AG09309 (cell line): ENCODE measurements around the gene ACSF2.
A peak's percentile ranks its signal among the peaks of the same experiment; 100 is the strongest.

Source experiments
- DNase-seq: peaks from one replicate; pipeline ENCODE4 v3.0.0-alpha.2; 2010; ENCODE audit warnings: low read depth
- H3K4me3 ChIP-seq: 2 replicates; pipeline ENCODE4 v1.5.1; 2011; ENCODE audit warnings: mild to moderate bottlenecking, low read depth, low read length, moderate library complexity; ENCODE audit not compliant: control insufficient read depth
- TF ChIP-seq, protein P1 (sequence below): IDR thresholded peaks from 2 replicates; pipeline ENCODE4 v1.5.1; 2011; ENCODE audit warnings: mild to moderate bottlenecking, low read depth, low read length, inconsistent platforms; ENCODE audit not compliant: insufficient read depth, control insufficient read depth; ENCODE audit errors: missing control alignments

ACSF2 gene

DNA sequence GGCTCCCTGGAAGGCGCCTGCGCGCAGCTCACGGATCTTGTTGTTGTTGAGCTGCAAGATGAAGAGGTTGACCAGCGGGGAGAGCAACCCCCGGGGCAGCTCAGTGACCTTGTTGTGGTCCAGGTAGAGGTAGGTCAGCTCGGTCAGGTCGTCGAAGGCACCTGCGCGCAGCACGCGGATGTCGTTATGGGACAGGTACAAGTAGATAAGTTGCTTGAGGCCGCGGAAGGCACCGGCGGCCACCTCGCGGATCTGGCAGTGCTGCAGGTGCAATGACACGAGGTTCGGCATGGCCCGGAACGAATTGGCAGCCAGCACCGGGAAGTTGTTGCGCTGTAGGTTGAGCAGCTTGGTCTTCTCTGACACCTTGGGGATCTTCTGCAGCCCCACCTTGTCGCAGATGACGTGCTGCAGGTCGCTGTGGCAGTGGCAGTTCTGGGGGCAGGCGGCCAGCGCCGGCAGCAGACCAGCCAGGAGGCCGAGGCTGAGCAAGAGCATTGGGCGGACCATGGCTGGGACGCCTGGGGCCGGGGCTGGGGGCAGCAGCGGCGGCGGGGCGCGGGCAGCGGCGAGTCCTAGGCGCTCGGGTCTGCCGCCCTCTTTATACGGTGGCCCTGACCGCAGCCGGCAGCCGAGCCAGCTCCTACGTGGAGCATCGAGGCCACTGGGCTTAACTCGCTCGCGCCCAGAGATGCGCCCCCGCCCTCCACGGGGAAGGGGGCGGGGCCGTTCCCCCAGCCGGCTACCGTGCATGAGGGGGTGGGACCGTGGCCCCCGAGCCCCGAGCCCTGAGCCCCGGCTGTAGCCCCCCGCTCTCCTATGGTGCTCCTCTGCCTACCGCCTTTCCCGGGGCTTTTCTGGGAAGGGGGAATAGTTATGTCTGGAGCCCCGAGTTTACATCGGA is 42.5 kb downstream of the ACSF2 start, which contains the start of gene CHAD:
Gene CHAD, minus strand, starts transcription at position 577 of the 904 bp plus-strand sequence. Its CDS starts 67 bp downstream, at position 510.
- no peak for DNase-seq
- H3K4me3 ChIP-seq, result peak within 1 kb of the TSS; percentile 27
- TF ChIP-seq, protein P1, sequence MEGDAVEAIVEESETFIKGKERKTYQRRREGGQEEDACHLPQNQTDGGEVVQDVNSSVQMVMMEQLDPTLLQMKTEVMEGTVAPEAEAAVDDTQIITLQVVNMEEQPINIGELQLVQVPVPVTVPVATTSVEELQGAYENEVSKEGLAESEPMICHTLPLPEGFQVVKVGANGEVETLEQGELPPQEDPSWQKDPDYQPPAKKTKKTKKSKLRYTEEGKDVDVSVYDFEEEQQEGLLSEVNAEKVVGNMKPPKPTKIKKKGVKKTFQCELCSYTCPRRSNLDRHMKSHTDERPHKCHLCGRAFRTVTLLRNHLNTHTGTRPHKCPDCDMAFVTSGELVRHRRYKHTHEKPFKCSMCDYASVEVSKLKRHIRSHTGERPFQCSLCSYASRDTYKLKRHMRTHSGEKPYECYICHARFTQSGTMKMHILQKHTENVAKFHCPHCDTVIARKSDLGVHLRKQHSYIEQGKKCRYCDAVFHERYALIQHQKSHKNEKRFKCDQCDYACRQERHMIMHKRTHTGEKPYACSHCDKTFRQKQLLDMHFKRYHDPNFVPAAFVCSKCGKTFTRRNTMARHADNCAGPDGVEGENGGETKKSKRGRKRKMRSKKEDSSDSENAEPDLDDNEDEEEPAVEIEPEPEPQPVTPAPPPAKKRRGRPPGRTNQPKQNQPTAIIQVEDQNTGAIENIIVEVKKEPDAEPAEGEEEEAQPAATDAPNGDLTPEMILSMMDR, result no peak

- no peak for DNase-seq
Measured at GRCh38 chr17:50469208-50469605, 43.2 kb downstream of the ACSF2 start.

DNA sequence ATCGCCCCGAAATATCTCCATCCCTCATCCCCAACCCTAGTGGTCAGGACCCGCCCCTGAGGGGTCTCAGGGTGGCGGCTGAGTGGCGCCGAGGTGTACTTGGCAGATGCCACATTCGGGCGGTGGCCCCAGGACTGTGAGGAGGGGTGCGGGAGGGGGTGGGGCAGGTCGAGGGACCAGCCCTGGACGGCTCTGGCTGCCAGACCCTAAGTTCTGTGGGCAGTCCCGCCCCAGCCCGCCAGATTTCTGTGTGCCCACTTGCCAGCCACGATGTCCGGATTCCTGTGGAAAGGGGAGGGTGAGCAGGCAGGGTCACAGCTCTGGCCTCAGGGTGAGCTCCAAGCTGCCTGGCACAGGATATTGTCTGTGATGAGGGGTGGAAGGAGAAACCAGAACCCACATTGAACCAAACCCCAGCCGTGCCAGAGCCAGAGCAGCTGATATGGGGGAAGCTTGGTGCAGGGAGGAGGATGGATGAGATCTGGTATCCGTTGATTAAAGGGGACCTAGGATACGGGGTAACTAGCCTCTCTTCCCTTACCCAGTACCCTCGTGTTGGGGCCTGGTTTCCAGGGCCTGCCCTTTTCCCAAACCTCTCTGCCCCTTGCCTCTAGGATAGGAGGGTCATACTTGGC is 43.8 kb downstream of the ACSF2 start:
- H3K4me3 ChIP-seq, result no peak overlapping the region
- TF ChIP-seq, protein P1, result no peak
- DNase-seq, result no peak

More at GRCh38 chr17:50469208-50469605, 43.2 kb downstream of the ACSF2 start:
- H3K4me3 ChIP-seq, result peak overlapping the region; percentile 27
- TF ChIP-seq, protein P1, result no peak

DNA sequence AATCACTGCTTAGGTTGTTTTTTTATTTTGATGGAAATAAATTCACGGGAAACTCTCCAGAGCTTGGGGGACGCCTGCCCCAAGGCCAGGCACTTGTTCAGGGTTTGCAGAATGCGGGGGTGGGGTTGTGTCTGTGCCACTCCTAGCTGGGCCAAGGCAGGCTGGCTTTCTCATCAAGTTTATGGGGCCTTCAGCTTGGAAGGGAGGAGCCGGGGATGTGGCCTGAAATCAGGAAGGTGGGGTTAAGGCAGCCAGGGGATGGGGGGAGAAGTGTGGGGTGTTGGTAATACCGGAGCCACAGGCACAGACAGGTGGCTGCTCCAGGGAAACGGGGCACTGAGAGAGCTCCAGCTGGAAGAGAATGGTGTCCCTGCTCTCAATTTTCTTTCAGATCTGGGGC is 44.4 kb downstream of the ACSF2 start:
- TF ChIP-seq, protein P1, result no peak
- no peak for DNase-seq
- H3K4me3 ChIP-seq, result no peak overlapping the region

GRCh38 chr17:50471009-50471905 is 45.2 kb downstream of the ACSF2 start:
- no peak overlapping the region for H3K4me3 ChIP-seq
- TF ChIP-seq, protein P1, result no peak
- DNase-seq, result no peak

GRCh38 chr17:50472286-50472685 is 46.3 kb downstream of the ACSF2 start:
- TF ChIP-seq, protein P1, result no peak
- no peak for DNase-seq
- no peak overlapping the region for H3K4me3 ChIP-seq
